ENCODE measurements around the gene GREM1.

Gene GREM1

GRCh38 chr15:32732574-32733157 lies 14.9 kb downstream of the GREM1 start:
- no peak for DNase-seq

- DNase-seq: no peak
These were observed 15.5 kb downstream of the GREM1 start for GRCh38 chr15:32733281-32733680.

- no peak for DNase-seq
These were observed 18.3 kb downstream of the GREM1 start for GRCh38 chr15:32735989-32736700.

GRCh38 chr15:32736701-32737061 lies 18.9 kb downstream of the GREM1 start:
- DNase-seq: no peak

GRCh38 chr15:32737304-32737703 lies 19.5 kb downstream of the GREM1 start:
- DNase-seq: no peak

GRCh38 chr15:32738666-32739065 lies 20.9 kb downstream of the GREM1 start:
- no peak for DNase-seq

- no peak for DNase-seq
These were observed 21.8 kb downstream of the GREM1 start for GRCh38 chr15:32739522-32740063.

- DNase-seq: no peak
These were observed 25.8 kb downstream of the GREM1 start for GRCh38 chr15:32743411-32744140.

- no peak for DNase-seq
These were observed 28.5 kb downstream of the GREM1 start for GRCh38 chr15:32746116-32746857.

- DNase-seq: no peak
These were observed 30.1 kb downstream of the GREM1 start for GRCh38 chr15:32747921-32748342.

GRCh38 chr15:32750979-32751378 lies 33.2 kb downstream of the GREM1 start:
- no peak for DNase-seq

GRCh38 chr15:32757426-32757825 lies 39.6 kb downstream of the GREM1 start:
- DNase-seq: no peak

GRCh38 chr15:32763295-32763694 lies 45.5 kb downstream of the GREM1 start:
- no peak for DNase-seq

- DNase-seq: no peak
These were observed 47.4 kb downstream of the GREM1 start for GRCh38 chr15:32765236-32765635.

GRCh38 chr15:32766101-32766500 lies 48.3 kb downstream of the GREM1 start:
- no peak for DNase-seq

GRCh38 chr15:32767236-32767635 lies 49.4 kb downstream of the GREM1 start:
- DNase-seq: no peak

GRCh38 chr15:32774022-32774421 lies 56.2 kb downstream of the GREM1 start:
- DNase-seq: no peak

- DNase-seq: no peak
These were observed 57.3 kb downstream of the GREM1 start for GRCh38 chr15:32775103-32775502.

GRCh38 chr15:32778391-32779176 lies 60.8 kb downstream of the GREM1 start:
- no peak for DNase-seq

GRCh38 chr15:32781781-32782180 lies 64.0 kb downstream of the GREM1 start:
- no peak for DNase-seq

- no peak for DNase-seq
These were observed 66.8 kb downstream of the GREM1 start for GRCh38 chr15:32784581-32784980.

GRCh38 chr15:32786906-32787305 lies 69.1 kb downstream of the GREM1 start:
- no peak for DNase-seq
